IPS-18c (cell line): ENCODE data around the gene SLC25A52.
"Not testable (repeated sequence)": the region's sequence is repeated elsewhere in the genome, so short reads cannot be mapped to it uniquely, and the experiment has no call there.

ENCODE experiments used
- H3K4me3 ChIP-seq: 2 replicates; pipeline ENCODE4 v1.7.0; 2013; ENCODE audit warnings: low read depth, mild to moderate bottlenecking, low read length, moderate library complexity; ENCODE audit not compliant: insufficient read depth
- H3K9me3 ChIP-seq: one replicate; pipeline ENCODE4 v1.6.1; 2013; ENCODE audit warnings: mild to moderate bottlenecking, low read length, moderate library complexity; ENCODE audit not compliant: control insufficient read depth, insufficient read depth

The SLC25A52 gene

DNA sequence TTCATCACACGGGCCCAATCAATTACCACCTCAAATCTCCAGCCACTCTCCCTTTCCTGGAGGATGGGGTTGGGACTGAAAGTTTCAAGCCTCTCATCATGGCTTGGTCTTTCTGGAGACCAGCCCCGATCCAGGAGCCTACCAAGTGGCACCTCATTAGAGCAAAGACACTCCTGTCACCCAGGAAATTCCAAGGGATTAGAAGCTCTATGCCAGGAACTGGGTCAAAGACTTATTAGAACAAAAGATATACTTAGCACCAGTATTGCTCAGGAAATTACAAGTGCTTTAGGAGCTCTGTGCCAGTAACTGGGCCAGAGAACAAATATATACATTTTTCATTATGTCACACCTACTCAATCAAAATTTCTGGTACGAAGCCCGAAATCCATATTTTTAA lies 14.3 kb downstream of the SLC25A52 start:
- Histone ChIP-seq H3K4me3 (no peak overlapping the region), H3K9me3 (peaks cover 3% of the 10 kb centered on the region)

DNA sequence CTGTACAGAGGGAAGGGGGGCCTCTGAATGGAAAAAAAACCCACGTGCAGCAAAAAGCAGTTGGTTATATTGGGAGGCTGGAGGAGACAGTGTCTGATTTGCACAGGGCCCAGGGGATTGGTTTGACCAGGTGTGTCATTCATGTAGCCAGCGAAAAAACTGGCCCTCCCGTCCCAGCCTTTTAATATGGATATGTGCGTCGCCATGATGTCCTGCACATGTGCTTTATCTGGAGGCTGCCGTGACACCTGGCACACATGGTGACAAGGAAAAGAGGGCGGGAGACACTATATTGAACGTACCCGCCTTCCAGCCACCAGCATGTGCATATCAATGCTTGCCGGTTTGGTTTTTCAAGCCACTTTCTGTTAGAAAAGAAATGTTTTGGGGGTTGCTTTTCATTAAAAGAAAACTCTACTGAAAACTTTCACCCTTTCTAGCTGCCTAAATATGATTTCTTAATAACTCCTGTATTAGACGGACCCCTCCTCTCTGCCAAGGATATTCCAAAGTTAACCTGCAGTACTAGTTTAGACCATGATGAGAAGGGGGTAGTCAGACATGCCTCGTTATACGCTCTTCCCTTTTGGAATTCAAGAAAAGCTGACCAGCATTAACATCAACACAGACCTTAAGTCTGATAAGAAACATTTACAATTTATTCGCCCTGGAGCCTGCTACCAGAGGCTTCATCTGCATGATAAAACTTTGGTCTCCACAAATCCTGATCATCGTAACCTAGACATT lies 16.2 kb downstream of the SLC25A52 start:
- H3K4me3 ChIP-seq: no peak overlapping the region
- H3K9me3 ChIP-seq: peaks cover 3% of the 10 kb centered on the region

- H3K4me3 ChIP-seq, H3K9me3 ChIP-seq: not testable (repeated sequence)
Observed at GRCh38 chr18:31743600-31743999, 17.1 kb downstream of the SLC25A52 start.

GRCh38 chr18:31741097-31741735 lies 19.5 kb downstream of the SLC25A52 start:
- H3K9me3 ChIP-seq: peaks cover 3% of the 10 kb centered on the region
- H3K4me3 ChIP-seq: no peak overlapping the region

DNA sequence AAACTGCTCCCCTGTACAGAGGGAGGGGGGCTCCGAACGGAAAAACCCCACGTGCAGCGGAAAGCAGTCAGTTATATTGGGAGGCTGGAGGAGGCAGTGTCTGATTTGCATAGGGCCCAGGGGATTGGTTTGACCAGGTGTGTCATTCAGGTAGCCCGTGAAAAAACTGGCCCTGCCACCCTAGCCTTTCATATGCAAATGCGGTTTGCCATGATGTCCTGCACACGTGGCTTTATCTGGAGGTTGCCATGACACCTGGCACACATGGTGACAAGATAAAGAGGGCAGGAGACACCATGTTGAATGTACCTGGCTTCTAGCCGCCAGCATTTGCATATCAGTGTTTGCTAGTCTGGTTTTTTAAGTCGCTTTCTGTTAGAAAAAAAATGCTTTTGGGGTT lies 20.5 kb downstream of the SLC25A52 start:
- H3K4me3 ChIP-seq: no peak overlapping the region
- H3K9me3 ChIP-seq: peaks cover 3% of the 10 kb centered on the region

DNA sequence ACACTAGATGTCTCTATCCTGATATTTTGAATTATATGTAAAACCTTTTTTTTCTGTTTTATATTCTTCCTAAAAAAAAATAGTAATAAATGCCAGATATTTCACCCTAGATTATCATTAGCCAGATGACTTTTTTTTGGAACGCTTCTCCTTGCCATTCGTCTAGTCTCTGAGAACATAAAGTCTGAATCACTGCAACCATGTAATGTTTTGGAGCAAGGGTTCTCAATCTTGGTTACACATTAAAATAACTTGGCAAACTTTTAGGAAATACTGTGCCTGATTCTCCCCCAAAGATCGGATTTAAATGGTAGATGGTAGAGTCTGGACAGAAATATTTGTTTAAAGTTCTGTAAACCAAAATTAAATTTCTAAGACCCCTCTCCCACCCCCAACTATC lies 21.0 kb downstream of the SLC25A52 start:
- Histone ChIP-seq H3K4me3 (no peak overlapping the region), H3K9me3 (peaks cover 3% of the 10 kb centered on the region)

DNA sequence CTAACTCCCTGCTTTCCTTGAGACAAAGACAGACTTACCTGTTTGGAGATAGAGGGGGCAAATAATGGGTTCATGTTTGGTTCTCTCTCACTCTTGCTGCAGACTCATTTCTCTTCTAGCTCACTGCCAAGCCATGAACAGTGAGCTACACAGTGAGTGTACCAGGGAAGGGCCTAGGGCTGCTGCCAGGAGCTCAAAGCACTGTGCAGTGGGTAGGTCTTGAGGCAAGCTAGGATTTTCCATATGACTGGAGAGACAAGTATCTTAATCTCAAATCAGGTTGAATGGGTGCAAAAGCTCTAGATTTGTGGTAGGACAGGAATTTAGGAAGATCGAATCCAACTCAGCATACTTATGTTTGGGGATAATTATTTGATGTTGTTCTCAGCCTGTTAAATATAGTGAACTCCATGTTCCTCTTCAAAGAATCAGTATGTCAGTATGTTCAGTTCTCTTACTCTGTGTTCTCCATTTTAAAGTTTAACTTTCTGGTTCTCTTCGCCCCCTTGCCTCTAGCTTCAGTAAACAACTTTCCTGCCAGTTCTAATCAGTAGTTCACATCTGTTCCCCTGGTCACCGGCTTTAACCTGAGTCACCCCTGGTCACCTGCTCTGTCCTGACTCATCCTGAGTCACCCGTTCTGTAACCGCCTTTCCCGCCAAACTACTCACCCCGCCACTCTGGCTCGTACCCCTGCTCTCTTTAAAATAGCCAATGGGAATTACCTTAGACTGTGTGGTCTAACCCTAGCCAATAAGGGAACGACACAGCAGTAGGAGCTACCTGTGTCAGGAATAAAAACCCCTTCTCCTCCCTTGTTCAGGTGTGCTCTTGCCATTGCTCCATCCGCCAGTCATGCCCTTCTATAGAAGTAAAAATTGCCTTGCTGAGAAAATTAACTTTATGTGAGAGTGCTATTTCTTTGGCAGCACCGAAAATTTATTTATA lies 21.9 kb downstream of the SLC25A52 start:
- Histone ChIP-seq H3K9me3 (peaks cover 3% of the 10 kb centered on the region), H3K4me3 (no peak overlapping the region)

DNA sequence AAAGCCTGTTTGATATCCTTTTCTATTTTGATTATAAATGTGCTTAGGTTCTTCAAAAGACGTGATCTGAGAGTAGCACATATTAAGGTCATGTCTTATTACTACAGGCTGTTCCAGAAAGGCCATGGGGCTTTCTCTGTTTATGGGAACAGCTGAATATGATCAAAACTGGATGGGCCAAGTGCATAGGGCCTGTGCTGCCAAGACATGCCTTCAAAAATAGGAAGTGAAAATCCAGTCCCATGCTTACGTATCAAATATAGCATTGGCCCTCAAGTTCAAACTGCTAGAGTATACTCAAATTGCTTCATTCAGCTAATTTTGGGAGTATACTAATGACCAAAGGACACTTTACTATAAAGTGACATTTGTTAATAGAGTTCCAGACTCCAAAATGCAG lies 24.1 kb downstream of the SLC25A52 start:
- no peaks in the 10 kb centered on the region for H3K9me3 ChIP-seq
- H3K4me3 ChIP-seq: no peak overlapping the region

DNA sequence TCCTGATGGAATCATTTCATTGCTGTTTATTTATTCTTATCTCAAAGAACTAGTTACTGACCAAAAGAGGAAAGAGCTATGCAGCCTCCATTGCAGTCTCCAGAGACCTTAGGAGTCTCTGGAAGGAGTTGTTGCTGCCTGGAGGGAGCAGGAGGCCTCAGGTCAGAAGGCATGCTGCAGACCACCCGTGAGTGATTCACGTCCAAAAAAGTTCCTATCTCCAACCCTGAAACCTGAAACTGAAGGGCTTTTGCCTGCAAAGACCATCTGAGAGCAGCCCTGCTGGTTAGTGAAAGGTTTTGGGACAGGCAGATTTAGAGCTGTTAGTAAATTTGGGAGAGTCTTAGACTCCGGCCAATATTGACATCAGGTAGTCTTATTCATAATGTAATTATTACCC lies 29.1 kb downstream of the SLC25A52 start:
- H3K9me3 ChIP-seq: no peaks in the 10 kb centered on the region
- no peak overlapping the region for H3K4me3 ChIP-seq

GRCh38 chr18:31729196-31729595 lies 31.5 kb downstream of the SLC25A52 start:
- not testable (repeated sequence) for H3K9me3 ChIP-seq, H3K4me3 ChIP-seq

- Histone ChIP-seq H3K9me3 (no peaks in the 10 kb centered on the region), H3K4me3 (no peak overlapping the region)
Observed at GRCh38 chr18:31723990-31724711, 36.5 kb downstream of the SLC25A52 start.

DNA sequence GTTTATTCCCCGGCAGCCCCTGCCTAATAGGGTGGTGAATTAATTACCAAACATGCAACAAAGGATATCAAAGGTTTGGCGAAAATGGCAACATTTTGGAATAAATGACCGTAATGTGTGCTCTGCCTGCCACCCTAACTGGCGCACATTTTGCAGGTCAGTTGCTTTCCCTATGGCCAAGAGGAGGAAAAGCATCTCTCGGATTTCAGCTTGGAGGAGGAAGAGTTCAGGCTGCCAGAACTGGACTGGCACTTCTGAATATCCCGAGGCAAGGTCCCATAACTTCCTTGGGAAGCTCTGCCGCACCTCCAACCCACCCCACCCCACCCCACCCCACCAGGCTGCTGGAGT lies 37.1 kb downstream of the SLC25A52 start:
- Histone ChIP-seq H3K4me3 (no peak overlapping the region), H3K9me3 (no peaks in the 10 kb centered on the region)

- H3K9me3 ChIP-seq: no peaks in the 10 kb centered on the region
- H3K4me3 ChIP-seq: no peak overlapping the region
Observed at GRCh38 chr18:31722369-31722957, 38.2 kb downstream of the SLC25A52 start.

DNA sequence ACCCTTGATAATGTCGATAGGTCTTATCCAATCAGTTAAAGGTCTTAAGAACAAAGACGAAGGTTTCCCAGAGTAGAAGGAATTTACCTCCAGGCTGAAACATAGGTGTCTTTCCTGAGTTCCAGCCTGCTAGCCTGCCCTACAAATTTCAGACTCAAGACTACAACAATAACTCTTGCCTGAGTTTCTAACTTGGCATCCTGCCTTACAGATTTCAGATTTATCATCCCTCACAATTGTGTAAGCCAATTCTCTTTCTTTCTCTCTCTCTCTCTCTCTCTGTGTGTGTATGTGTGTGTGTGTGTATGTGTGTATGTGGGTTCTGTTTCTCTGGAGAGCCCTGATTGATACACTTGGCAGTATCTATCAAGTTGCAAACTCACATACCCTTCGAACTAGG lies 39.1 kb downstream of the SLC25A52 start:
- no peak overlapping the region for H3K4me3 ChIP-seq
- H3K9me3 ChIP-seq: no peaks in the 10 kb centered on the region

- no peak overlapping the region for H3K4me3 ChIP-seq
- H3K9me3 ChIP-seq: no peaks in the 10 kb centered on the region
Observed at GRCh38 chr18:31720867-31721266, 39.8 kb downstream of the SLC25A52 start.

- H3K9me3 ChIP-seq: no peaks in the 10 kb centered on the region
- no peak overlapping the region for H3K4me3 ChIP-seq
Observed at GRCh38 chr18:31719363-31720006, 41.2 kb downstream of the SLC25A52 start.

GRCh38 chr18:31718386-31718785 lies 42.3 kb downstream of the SLC25A52 start:
- Histone ChIP-seq H3K9me3 (no peaks in the 10 kb centered on the region), H3K4me3 (no peak overlapping the region)
